ENCODE data around the gene IQSEC1. TPM values are rescaled to one million over a fixed set of nuclear protein-coding genes. Genes with fewer than 3 reads are reported as not detected.

Gene IQSEC1
- total and polyA plus RNA-seq, 2 experiments from 2014 or later, result 21.2 to 24.7 TPM

GRCh38 chr3:12925648-12926047 lies 147.6 kb downstream of the IQSEC1 start:
- DNase-seq (ENCODE audit: low spot score), result no peak
- Histone ChIP-seq H3K27me3 (no peaks in the 10 kb centered on the region), H3K27ac (no peak overlapping the region), H3K9me3 (ENCODE audit: low read depth) (no peaks in the 10 kb centered on the region), H3K4me3 (no peak overlapping the region), H3K4me2 (no peak overlapping the region), H3K4me1 (ENCODE audit: insufficient read depth) (no peaks in the 10 kb centered on the region), H3K79me2 (no peaks in the 10 kb centered on the region), H3K9me2 (replicated peaks; ENCODE audit: insufficient read depth) (no peaks in the 10 kb centered on the region), H4K20me1 (ENCODE audit: insufficient read depth, poor library complexity, severe bottlenecking) (peaks cover 6% of the 10 kb centered on the region), H2AFZ (no peak overlapping the region), H3K36me3 (replicated peaks; ENCODE audit: insufficient read depth, low read depth) (no peaks in the 10 kb centered on the region)
- WGBS (ENCODE audit: low lambda C conversion rate, missing lambda C conversion rate), result 98% methylated on average over 7 of the region's 7 CpGs
- no peak for TF ChIP-seq EZH2phosphoT487 (IDR thresholded peaks at IDR 0.05; ENCODE audit: low read depth, severe bottlenecking, unreplicated experiment)
- no peak for TF ChIP-seq CTCF (IDR thresholded peaks at IDR 0.05; ENCODE audit: poor library complexity)
- TF ChIP-seq EZH2 (IDR thresholded peaks at IDR 0.05; ENCODE audit: borderline replicate concordance), result no peak

- no peak overlapping the region for H3K27ac ChIP-seq
- H3K36me3 ChIP-seq (replicated peaks; ENCODE audit: insufficient read depth, low read depth), result no peaks in the 10 kb centered on the region
- TF ChIP-seq EZH2phosphoT487 (IDR thresholded peaks at IDR 0.05; ENCODE audit: low read depth, severe bottlenecking, unreplicated experiment) (no peak), EZH2 (IDR thresholded peaks at IDR 0.05; ENCODE audit: borderline replicate concordance) (no peak), CTCF (IDR thresholded peaks at IDR 0.05; ENCODE audit: poor library complexity) (no peak)
- no peaks in the 10 kb centered on the region for H3K27me3 ChIP-seq
- no peak overlapping the region for H3K4me2 ChIP-seq
- no peaks in the 10 kb centered on the region for H3K9me2 ChIP-seq (replicated peaks; ENCODE audit: insufficient read depth)
- no peak overlapping the region for H3K4me3 ChIP-seq
- 96% methylated on average over 22 of the region's 22 CpGs for WGBS (ENCODE audit: low lambda C conversion rate, missing lambda C conversion rate)
- no peak overlapping the region for H2AFZ ChIP-seq
- no peaks in the 10 kb centered on the region for H3K79me2 ChIP-seq
- no peak for DNase-seq (ENCODE audit: low spot score)
- H3K9me3 ChIP-seq (ENCODE audit: low read depth), result no peaks in the 10 kb centered on the region
- no peaks in the 10 kb centered on the region for H3K4me1 ChIP-seq (ENCODE audit: insufficient read depth)
- H4K20me1 ChIP-seq (ENCODE audit: insufficient read depth, poor library complexity, severe bottlenecking), result no peaks in the 10 kb centered on the region
Observed at GRCh38 chr3:12924437-12924836, 148.8 kb downstream of the IQSEC1 start.

GRCh38 chr3:12922881-12923431 lies 150.3 kb downstream of the IQSEC1 start:
- Histone ChIP-seq H3K79me2 (no peaks in the 10 kb centered on the region), H3K4me2 (no peak overlapping the region), H3K27me3 (no peaks in the 10 kb centered on the region), H3K9me2 (replicated peaks; ENCODE audit: insufficient read depth) (no peaks in the 10 kb centered on the region), H3K4me3 (no peak overlapping the region), H3K4me1 (ENCODE audit: insufficient read depth) (no peaks in the 10 kb centered on the region), H4K20me1 (ENCODE audit: insufficient read depth, poor library complexity, severe bottlenecking) (no peaks in the 10 kb centered on the region), H2AFZ (no peak overlapping the region), H3K27ac (no peak overlapping the region), H3K36me3 (replicated peaks; ENCODE audit: insufficient read depth, low read depth) (no peaks in the 10 kb centered on the region), H3K9me3 (ENCODE audit: low read depth) (no peaks in the 10 kb centered on the region)
- TF ChIP-seq CTCF (IDR thresholded peaks at IDR 0.05; ENCODE audit: poor library complexity) (no peak), EZH2phosphoT487 (IDR thresholded peaks at IDR 0.05; ENCODE audit: low read depth, severe bottlenecking, unreplicated experiment) (no peak), EZH2 (IDR thresholded peaks at IDR 0.05; ENCODE audit: borderline replicate concordance) (no peak)
- DNase-seq (ENCODE audit: low spot score), result no peak
- WGBS (ENCODE audit: low lambda C conversion rate, missing lambda C conversion rate), result 92% methylated on average over 11 of the region's 11 CpGs

Data from hepatocyte (in vitro differentiated cells).